T47D (cell line): ENCODE data around the gene CKMT2.
A peak's percentile ranks its signal among the peaks of the same experiment; 100 is the strongest.
"Not testable (repeated sequence)": the region's sequence is repeated elsewhere in the genome, so short reads cannot be mapped to it uniquely, and the experiment has no call there.

Experiments
- DNase-seq, 2 experiments: peaks; one replicate each; pipeline versions ENCODE4 v3.0.0 to v3.0.0-alpha.2; 2011 to 2012; ENCODE audit warnings: low read depth in 1 of 2, low spot score in 1 of 2
- JUND ChIP-seq: IDR thresholded peaks from 2 replicates; pipeline ENCODE4 v1.6.1; 2012; ENCODE audit warnings: low read depth
- in situ Hi-C: cut with HindIII; loops from 2 replicates; pipeline ENCODE4 v1.10.0; 2016; ENCODE audit warnings: low sequenced_read_pairs, low pct_unique_long_range_greater_than_20kb

Gene CKMT2

GRCh38 chr5:81246697-81247096 lies 13.6 kb downstream of the CKMT2 start:
- in situ Hi-C loops: no loop called here
- no peak for TF ChIP-seq JUND
- no peak for DNase-seq

- DNase-seq: no peak
- TF ChIP-seq JUND: no peak
- in situ Hi-C loops: no loop called here
Observed at GRCh38 chr5:81247441-81247972, 14.4 kb downstream of the CKMT2 start.

GRCh38 chr5:81249240-81249639 lies 16.1 kb downstream of the CKMT2 start:
- no peak for TF ChIP-seq JUND
- DNase-seq: no peak
- in situ Hi-C loops: no loop called here

- in situ Hi-C loops: no loop called here
Observed at GRCh38 chr5:81250004-81250403, 16.9 kb downstream of the CKMT2 start.

GRCh38 chr5:81251922-81252321 lies 18.8 kb downstream of the CKMT2 start:
- TF ChIP-seq JUND: no peak
- DNase-seq: no peak
- in situ Hi-C loops: no loop called here

More at GRCh38 chr5:81250004-81250403, 16.9 kb downstream of the CKMT2 start:
- DNase-seq: no peak
- TF ChIP-seq JUND: no peak

GRCh38 chr5:81252904-81253303 lies 19.8 kb downstream of the CKMT2 start:
- no peak for DNase-seq
- in situ Hi-C loops: no loop called here
- no peak for TF ChIP-seq JUND

GRCh38 chr5:81253875-81254274 lies 20.8 kb downstream of the CKMT2 start:
- DNase-seq: no peak
- no peak for TF ChIP-seq JUND
- in situ Hi-C loops: no loop called here

- DNase-seq: no peak
- TF ChIP-seq JUND: no peak
- in situ Hi-C loops: no loop called here
Observed at GRCh38 chr5:81254886-81255559, 21.9 kb downstream of the CKMT2 start.

- TF ChIP-seq JUND: no peak
- no peak for DNase-seq
- in situ Hi-C loops: no loop called here
Observed at GRCh38 chr5:81256766-81257165, 23.6 kb downstream of the CKMT2 start.

GRCh38 chr5:81262796-81263195 lies 29.7 kb downstream of the CKMT2 start:
- in situ Hi-C loops, DNase-seq: not testable (repeated sequence)

- in situ Hi-C loops: no loop called here
- TF ChIP-seq JUND: no peak
- no peak for DNase-seq
Observed at GRCh38 chr5:81265101-81265500, 32.0 kb downstream of the CKMT2 start.

GRCh38 chr5:81268521-81269196 lies 35.5 kb downstream of the CKMT2 start:
- peak in 1 of 2 experiments; percentile 8 for DNase-seq
- in situ Hi-C loops: no loop called here

GRCh38 chr5:81269751-81270393 lies 36.8 kb downstream of the CKMT2 start:
- no peak for DNase-seq
- no peak for TF ChIP-seq JUND
- in situ Hi-C loops: no loop called here

More at GRCh38 chr5:81268521-81269196, 35.5 kb downstream of the CKMT2 start:
- TF ChIP-seq JUND: no peak

GRCh38 chr5:81270394-81271027 lies 37.4 kb downstream of the CKMT2 start:
- DNase-seq, in situ Hi-C loops: not testable (repeated sequence)
